KMS-11 (cell line): ENCODE results near the gene PKLR.
A peak's percentile ranks its signal among the peaks of the same experiment; 100 is the strongest.

Experiments
- H2AFZ ChIP-seq: fragments of 200-600 bp; sonication (generic); 2 replicates; pipeline ENCODE4 v1.6.1; 2016; ENCODE audit warnings: antibody characterized with exemption, mixed run types, low read depth
- H3K27ac ChIP-seq: fragments of 200-600 bp; sonication (generic); 2 replicates; pipeline ENCODE4 v1.6.1; 2016; ENCODE audit warnings: mild to moderate bottlenecking, mixed run types
- H3K27me3 ChIP-seq: fragments of 200-600 bp; sonication (generic); 2 replicates; pipeline ENCODE4 v1.6.1; 2017; ENCODE audit warnings: mild to moderate bottlenecking, low read depth, mixed run types, moderate library complexity; ENCODE audit not compliant: insufficient read depth
- H3K36me3 ChIP-seq: fragments of 200-600 bp; sonication (generic); 2 replicates; pipeline ENCODE4 v1.6.1; 2017; ENCODE audit warnings: mild to moderate bottlenecking, mixed run types; ENCODE audit not compliant: insufficient read depth
- H3K4me1 ChIP-seq: fragments of 200-600 bp; sonication (generic); 2 replicates; pipeline ENCODE4 v1.6.1; 2016; ENCODE audit warnings: mild to moderate bottlenecking, low read depth, mixed run types; ENCODE audit not compliant: poor library complexity, severe bottlenecking
- H3K4me2 ChIP-seq: fragments of 200-600 bp; sonication (generic); 2 replicates; pipeline ENCODE4 v1.7.0; 2016; ENCODE audit warnings: mild to moderate bottlenecking, mixed run types
- H3K4me3 ChIP-seq: fragments of 200-600 bp; sonication (generic); IDR thresholded peaks from 2 replicates; pipeline ENCODE4 v1.6.1; 2017; ENCODE audit warnings: low read depth, low read length, mixed read lengths; ENCODE audit not compliant: insufficient read depth
- H3K79me2 ChIP-seq: fragments of 200-600 bp; sonication (generic); 2 replicates; pipeline ENCODE4 v1.6.1; 2016; ENCODE audit warnings: low read depth, mixed run types; ENCODE audit not compliant: insufficient read depth
- H3K9ac ChIP-seq: fragments of 200-600 bp; sonication (generic); 2 replicates; pipeline ENCODE4 v1.6.1; 2016; ENCODE audit warnings: mild to moderate bottlenecking, mixed run types
- H4K20me1 ChIP-seq: fragments of 200-600 bp; sonication (generic); 2 replicates; pipeline ENCODE4 v1.6.1; 2016; ENCODE audit warnings: mild to moderate bottlenecking, mixed run types; ENCODE audit not compliant: insufficient read depth
- CTCF ChIP-seq: fragments of 200-600 bp; sonication (generic); conservative IDR thresholded peaks from 2 replicates; pipeline ENCODE4 v1.6.1; 2017; ENCODE audit warnings: low read depth, mild to moderate bottlenecking, antibody characterized with exemption, low read length, moderate library complexity, mixed read lengths

The PKLR gene

DNA sequence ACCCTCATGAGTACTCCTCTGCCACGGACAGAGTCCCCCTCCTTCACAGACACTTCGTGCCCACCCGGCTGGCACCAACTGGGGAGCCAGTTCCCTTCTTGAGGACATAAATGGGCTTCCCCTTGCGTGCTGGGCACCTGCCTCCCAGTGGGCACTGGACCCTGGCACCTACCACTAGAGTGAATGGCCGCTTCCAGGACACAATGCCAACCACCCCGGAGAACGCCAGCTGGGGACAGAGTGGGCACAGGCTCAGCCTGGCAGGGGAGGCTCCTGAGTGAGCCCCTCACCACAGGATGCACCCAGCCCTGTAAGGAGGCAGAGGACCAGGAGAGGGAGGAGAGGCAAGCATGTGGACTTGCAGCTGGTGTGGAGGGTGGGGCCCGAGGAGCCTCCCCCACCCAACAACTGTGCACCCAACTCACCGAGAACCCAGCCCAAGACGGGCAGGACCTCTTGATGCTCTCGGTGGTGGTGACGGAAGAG lies 47.0 kb downstream of the PKLR start:
- Histone ChIP-seq H3K9ac (no peak overlapping the region; the same call in 1 of the 2 replicates), H3K79me2 (no peaks in the 10 kb centered on the region), H3K4me2 (peak overlapping the region; percentile 91), H3K36me3 (peaks cover 3% of the 10 kb centered on the region; the same call in 1 of the 2 replicates), H3K27me3 (no peaks in the 10 kb centered on the region), H3K27ac (no peak overlapping the region), H3K4me1 (peaks cover 31% of the 10 kb centered on the region), H3K4me3 (no peak overlapping the region), H2AFZ (peak overlapping the region; percentile 75; the same call in 1 of the 2 replicates), H4K20me1 (no peaks in the 10 kb centered on the region)
- no peak for TF ChIP-seq CTCF

DNA sequence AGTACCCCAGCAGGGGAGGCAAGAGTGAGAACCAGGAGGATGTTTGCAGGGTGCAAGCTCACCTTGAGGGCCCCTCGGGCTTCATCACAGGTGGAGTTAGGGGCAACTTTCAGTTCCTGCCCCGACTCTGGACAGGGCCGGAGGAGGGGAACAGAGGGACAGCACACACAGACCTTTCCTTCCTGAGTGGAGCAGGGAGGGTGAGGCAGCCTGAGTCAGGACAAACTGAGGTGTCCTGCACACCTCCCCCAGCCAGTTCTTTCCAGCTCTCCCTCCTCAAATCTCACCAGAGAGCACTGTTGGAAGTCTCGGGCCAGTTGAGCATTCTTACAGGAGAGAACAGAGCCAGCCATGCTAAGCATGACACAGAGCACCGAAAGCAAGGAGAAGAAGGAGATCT lies 47.4 kb downstream of the PKLR start:
- Histone ChIP-seq H3K4me2 (peak overlapping the region; percentile 91; the same call in 1 of the 2 replicates), H4K20me1 (no peaks in the 10 kb centered on the region), H3K4me1 (peaks cover 31% of the 10 kb centered on the region), H2AFZ (no peak overlapping the region), H3K4me3 (no peak overlapping the region), H3K79me2 (no peaks in the 10 kb centered on the region), H3K36me3 (peaks cover 3% of the 10 kb centered on the region; the same call in 1 of the 2 replicates), H3K27me3 (no peaks in the 10 kb centered on the region), H3K9ac (no peak overlapping the region), H3K27ac (no peak overlapping the region)
- no peak for TF ChIP-seq CTCF

DNA sequence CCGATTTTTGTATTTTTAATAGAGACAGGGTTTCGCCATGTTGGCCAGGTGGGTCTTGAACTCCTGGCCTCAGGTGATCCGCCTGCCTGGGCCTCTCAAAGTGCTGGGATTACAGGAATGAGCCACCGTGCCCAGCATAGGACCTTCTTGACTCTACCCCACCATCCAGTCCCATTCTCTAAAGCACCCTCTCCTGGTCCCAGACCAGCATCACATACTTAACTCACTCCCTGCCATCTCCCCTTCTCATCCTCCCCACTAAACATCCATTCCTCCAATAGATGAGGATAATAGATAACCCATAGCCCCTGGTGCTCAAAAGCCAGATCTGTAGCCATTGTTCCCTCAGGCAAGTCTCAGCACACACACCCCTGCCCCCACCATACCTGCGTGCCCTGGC lies 48.0 kb downstream of the PKLR start:
- Histone ChIP-seq H4K20me1 (no peaks in the 10 kb centered on the region), H3K4me2 (no peak overlapping the region), H3K9ac (no peak overlapping the region), H3K4me1 (peaks cover 31% of the 10 kb centered on the region), H2AFZ (no peak overlapping the region), H3K27me3 (no peaks in the 10 kb centered on the region), H3K79me2 (no peaks in the 10 kb centered on the region), H3K4me3 (no peak overlapping the region), H3K27ac (no peak overlapping the region), H3K36me3 (peaks cover 3% of the 10 kb centered on the region; the same call in 1 of the 2 replicates)
- TF ChIP-seq CTCF, result no peak

DNA sequence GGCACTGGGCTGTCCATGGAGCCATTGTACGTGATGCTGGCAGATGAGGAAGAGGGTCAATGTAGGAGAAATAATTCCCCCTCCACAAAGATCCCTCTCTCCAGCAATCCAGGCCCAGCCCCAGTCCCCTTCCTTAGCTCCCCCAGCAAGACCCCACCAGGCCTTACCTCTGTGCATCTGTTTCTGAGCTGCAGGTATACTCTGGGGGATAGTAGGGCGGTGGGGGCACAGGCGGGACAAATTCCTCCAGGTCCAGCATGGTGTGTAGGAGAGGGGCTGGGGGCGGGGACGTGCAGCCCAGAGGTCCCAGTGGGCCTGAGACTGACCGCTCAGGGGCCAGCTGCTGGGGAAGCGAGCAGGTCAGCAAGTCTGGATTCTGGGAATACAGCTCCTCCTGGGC lies 49.7 kb downstream of the PKLR start:
- H3K27ac ChIP-seq, result no peak overlapping the region
- no peak for TF ChIP-seq CTCF
- H3K4me1 ChIP-seq, result peaks cover 31% of the 10 kb centered on the region
- no peak overlapping the region for H3K4me3 ChIP-seq
- H4K20me1 ChIP-seq, result no peaks in the 10 kb centered on the region
- no peaks in the 10 kb centered on the region for H3K79me2 ChIP-seq
- no peaks in the 10 kb centered on the region for H3K27me3 ChIP-seq
- H3K36me3 ChIP-seq, result no peaks in the 10 kb centered on the region
- no peak overlapping the region for H3K9ac ChIP-seq
- no peak overlapping the region for H3K4me2 ChIP-seq
- H2AFZ ChIP-seq, result no peak overlapping the region
